H1 (cell line): ENCODE measurements around the gene NME4. TPM values are rescaled to one million over a fixed set of nuclear protein-coding genes. Genes with fewer than 3 reads are reported as not detected.
"Not testable (repeated sequence)": the region's sequence is repeated elsewhere in the genome, so short reads cannot be mapped to it uniquely, and the experiment has no call there.

Experiments used
- CTCF ChIA-PET: fragments of 300-600 bp; sonication (Branson Sonifier 250); formaldehyde crosslinking; loops from one replicate; lab custom pipeline; 2021; ENCODE audit not compliant: partially characterized antibody; lab: Charles Lee
- POLR2A ChIA-PET: fragments of 300-600 bp; sonication (Branson Sonifier 250); formaldehyde crosslinking; loops from one replicate; lab custom pipeline; 2021; ENCODE audit warnings: inconsistent platforms; ENCODE audit not compliant: partially characterized antibody; lab: Charles Lee
- DNase-seq, 2 experiments: peaks; one replicate each; pipeline versions ENCODE4 v3.0.0 to v3.0.0-alpha.2; 2010 to 2022; ENCODE audit warnings: low spot score in 2 of 2, low read depth in 1 of 2, mixed read lengths in 1 of 2
- FAIRE-seq: peaks from 2 replicates; lab custom pipeline; 2011; peaks lifted over from hg19 to GRCh38; lab: Jason Lieb, UNC
- H2AFZ ChIP-seq: 2 replicates; pipeline ENCODE4 v1.8.1; 2012; ENCODE audit warnings: low read length, inconsistent platforms
- H2AK5ac ChIP-seq: 2 replicates; pipeline ENCODE4 v1.6.1; 2013; ENCODE audit warnings: low read depth, low read length
- H2BK120ac ChIP-seq: replicated peaks from 2 replicates; pipeline ENCODE3; 2013; ENCODE audit warnings: low read depth, low read length, inconsistent platforms
- H2BK12ac ChIP-seq: 2 replicates; pipeline ENCODE4 v1.6.1; 2013; ENCODE audit warnings: low read depth, low read length
- H2BK15ac ChIP-seq: 2 replicates; pipeline ENCODE4 v1.6.1; 2013; ENCODE audit warnings: low read length
- H2BK20ac ChIP-seq: 2 replicates; pipeline ENCODE4 v1.6.1; 2013; ENCODE audit warnings: low read length
- H2BK5ac ChIP-seq: 2 replicates; pipeline ENCODE4 v1.6.1; 2013; ENCODE audit warnings: low read depth, low read length
- H3K14ac ChIP-seq: 2 replicates; pipeline ENCODE4 v1.6.1; 2013; ENCODE audit warnings: inconsistent platforms; ENCODE audit not compliant: insufficient read length
- H3K18ac ChIP-seq: 2 replicates; pipeline ENCODE4 v1.6.1; 2013; ENCODE audit warnings: low read length; ENCODE audit errors: extremely low read depth
- H3K23ac ChIP-seq: 2 replicates; pipeline ENCODE4 v1.6.1; 2013; ENCODE audit warnings: inconsistent platforms; ENCODE audit not compliant: insufficient read length
- H3K23me2 ChIP-seq: 2 replicates; pipeline ENCODE4 v1.6.1; 2013; ENCODE audit warnings: low read depth, low read length
- H3K27ac ChIP-seq: 2 replicates; pipeline ENCODE4 v1.6.1; 2011; ENCODE audit warnings: low read depth, low read length, inconsistent platforms
- H3K27me3 ChIP-seq, 4 experiments: replicated peaks in 1 of 4; 1 replicate in 1 of 4; 2 replicates in 3 of 4; pipeline versions ENCODE4 v1.6.1 to v1.8.1; 2011 to 2013; ENCODE audit warnings: low read length in 3 of 4, mild to moderate bottlenecking in 3 of 4, inconsistent platforms in 2 of 4, mixed read lengths in 2 of 4, moderate library complexity in 1 of 4; ENCODE audit not compliant: control insufficient read depth in 3 of 4, insufficient read depth in 3 of 4; ENCODE audit errors: extremely low read depth in 1 of 4
- H3K36me3 ChIP-seq, 4 experiments: 2 replicates each; pipeline versions ENCODE4 v1.6.1 to v1.8.1; 2011 to 2013; ENCODE audit warnings: mild to moderate bottlenecking in 4 of 4, low read length in 3 of 4, moderate library complexity in 2 of 4, control low read depth in 1 of 4, inconsistent platforms in 1 of 4; ENCODE audit not compliant: insufficient read depth in 4 of 4, control insufficient read depth in 2 of 4
- H3K4ac ChIP-seq: replicated peaks from 2 replicates; pipeline ENCODE3; 2013; ENCODE audit warnings: low read length, low read depth, mixed read lengths, inconsistent platforms; ENCODE audit not compliant: insufficient read length
- H3K4me1 ChIP-seq, 4 experiments: replicated peaks in 1 of 4; 1 replicate in 1 of 4; 2 replicates in 3 of 4; pipeline versions ENCODE4 v1.6.1 to v1.8.1; 2011 to 2013; ENCODE audit warnings: low read length in 3 of 4, inconsistent platforms in 2 of 4, mixed read lengths in 1 of 4; ENCODE audit not compliant: insufficient read depth in 4 of 4, control insufficient read depth in 3 of 4
- H3K4me2 ChIP-seq, 2 experiments: 2 replicates each; pipeline versions ENCODE4 v1.6.1 to v1.8.1; 2011 to 2013; ENCODE audit warnings: low read depth in 2 of 2, low read length in 2 of 2, control low read depth in 1 of 2, inconsistent platforms in 1 of 2, mild to moderate bottlenecking in 1 of 2; ENCODE audit not compliant: insufficient read depth in 1 of 2
- H3K4me3 ChIP-seq, 4 experiments: fragments of 200-600, 300-600 bp in 1 of 4; sonication (generic), shearing (Covaris generic), sonication (Bioruptor Twin) in 1 of 4; 2 replicates each; pipeline versions ENCODE4 v1.5.1 to v1.8.1; 2011 to 2016; ENCODE audit warnings: low read length in 4 of 4, low read depth in 3 of 4, control low read depth in 2 of 4, inconsistent platforms in 2 of 4, mild to moderate bottlenecking in 2 of 4, mixed read lengths in 1 of 4, moderate library complexity in 1 of 4; ENCODE audit not compliant: insufficient read depth in 2 of 4; ENCODE audit errors: extremely low read depth in 1 of 4
- H3K56ac ChIP-seq: replicated peaks from 2 replicates; pipeline ENCODE3; 2013; ENCODE audit warnings: low read depth, mild to moderate bottlenecking, mixed read lengths, low read length, inconsistent platforms; ENCODE audit not compliant: insufficient read length
- H3K79me1 ChIP-seq: 2 replicates; pipeline ENCODE4 v1.6.1; 2013; ENCODE audit warnings: low read depth, low read length, control low read depth
- H3K79me2 ChIP-seq, 2 experiments: 2 replicates each; pipeline versions ENCODE4 v1.6.1 to v1.8.1; 2012 to 2013; ENCODE audit warnings: low read length in 2 of 2, mild to moderate bottlenecking in 2 of 2, inconsistent platforms in 1 of 2; ENCODE audit not compliant: insufficient read depth in 2 of 2, control insufficient read depth in 1 of 2
- H3K9ac ChIP-seq, 4 experiments: replicated peaks in 1 of 4; 1 replicate in 1 of 4; 2 replicates in 3 of 4; pipeline versions ENCODE4 v1.6.1 to v1.8.1; 2011 to 2013; ENCODE audit warnings: low read depth in 3 of 4, low read length in 3 of 4, control low read depth in 2 of 4, mild to moderate bottlenecking in 2 of 4, moderate library complexity in 2 of 4, inconsistent platforms in 1 of 4; ENCODE audit errors: extremely low read depth in 1 of 4
- H3K9me3 ChIP-seq, 2 experiments: 2 replicates each; pipeline versions ENCODE4 v1.6.1 to v1.8.1; 2012 to 2013; ENCODE audit warnings: mild to moderate bottlenecking in 2 of 2, moderate library complexity in 2 of 2, control low read depth in 1 of 2, inconsistent platforms in 1 of 2, low read depth in 1 of 2, low read length in 1 of 2, mixed read lengths in 1 of 2; ENCODE audit not compliant: insufficient read depth in 2 of 2
- H4K20me1 ChIP-seq, 2 experiments: replicated peaks in 1 of 2; 2 replicates each; pipeline versions ENCODE3 to v1.8.1; 2011 to 2013; ENCODE audit warnings: inconsistent platforms in 2 of 2, low read length in 2 of 2, mild to moderate bottlenecking in 1 of 2; ENCODE audit not compliant: insufficient read depth in 2 of 2, control insufficient read depth in 1 of 2
- H4K5ac ChIP-seq: 2 replicates; pipeline ENCODE4 v1.6.1; 2013; ENCODE audit warnings: low read length, low read depth, mixed read lengths, inconsistent platforms; ENCODE audit not compliant: insufficient read length
- H4K8ac ChIP-seq: 2 replicates; pipeline ENCODE4 v1.8.0; 2013; ENCODE audit warnings: mild to moderate bottlenecking, moderate library complexity, low read length, inconsistent platforms; ENCODE audit not compliant: insufficient read depth; ENCODE audit errors: extremely low read depth
- H4K91ac ChIP-seq: replicated peaks from 2 replicates; pipeline ENCODE3; 2013; ENCODE audit warnings: low read length, mixed read lengths, inconsistent platforms; ENCODE audit not compliant: insufficient read length
- WGBS, 2 experiments: shearing (Covaris generic) in 1 of 2; methylation state at CpG; one replicate each; pipeline versions ENCODE4 v1.1.6 to v1.1.7; 2013 to 2015; ENCODE audit warnings: low lambda C conversion rate in 2 of 2, mixed read lengths in 2 of 2, inconsistent platforms in 1 of 2, low coverage in 1 of 2, missing lambda C conversion rate in 1 of 2; ENCODE audit not compliant: insufficient replicate concordance in 2 of 2, insufficient coverage in 1 of 2, insufficient read length in 1 of 2; ENCODE audit errors: extremely low coverage in 1 of 2, missing lambda C conversion rate in 1 of 2; 5-methylcytosine and 5-hydroxymethylcytosine counted together
- polyA plus RNA-seq, 7 experiments: library from polyadenylated mRNA; depleted of rRNA in 3 of 7; stranded (reverse) in 5 of 7; unstranded in 2 of 7; fragments of >200 nt in 5 of 7; fragments of 200-250 nt in 2 of 7; gene quantifications; 1 replicate in 5 of 7; 2 replicates in 1 of 7; 4 replicates in 1 of 7; pipeline versions ENCODE4 v1.2.1 to v1.2.3, GENCODE V29; 2011 to 2013; ENCODE audit warnings: missing spikeins in 2 of 7, mixed read lengths in 2 of 7
- total RNA-seq: library from RNA; stranded (reverse); fragmentation: NEBNext Ultra II Directional; extraction: Animal tissue kit (Norgen Biotek cat#: 25700); gene quantifications from 2 replicates; pipeline ENCODE4 v1.2.1, GENCODE V29; 2021

NME4 gene
- total and polyA plus RNA-seq, 2 of the 8 experiments (the other 6 are each of a cell fraction or from before 2014, with no cell fraction given): 408 to 863 TPM

- not testable (repeated sequence) for H3K4me2 ChIP-seq, H4K20me1 ChIP-seq, H4K8ac ChIP-seq, H2BK20ac ChIP-seq, H3K23ac ChIP-seq, H3K23me2 ChIP-seq, H3K79me2 ChIP-seq, H3K4me3 ChIP-seq, H3K14ac ChIP-seq, DNase-seq, H3K27ac ChIP-seq, H3K4ac ChIP-seq, H3K4me1 ChIP-seq, H3K79me1 ChIP-seq, H3K9ac ChIP-seq, H3K27me3 ChIP-seq, H2BK12ac ChIP-seq, H2BK5ac ChIP-seq, H4K91ac ChIP-seq, FAIRE-seq, H3K9me3 ChIP-seq, H2AFZ ChIP-seq, H4K5ac ChIP-seq, H3K36me3 ChIP-seq, H2BK15ac ChIP-seq, H2BK120ac ChIP-seq, H2AK5ac ChIP-seq, H3K18ac ChIP-seq, H3K56ac ChIP-seq
- CTCF ChIA-PET: interaction anchor here (0.6 to 2.7 kb wide), 2 partner anchors 10 to 31 kb away, joined by 3 to 9 read pairs; partner anchors contain the start of gene RAB11FIP3
- 92% methylated on average over 3 of the region's 3 CpGs; no CpG with 5 or more reads in 1 of the 2 experiments for WGBS, 2 experiments
- POLR2A ChIA-PET: interaction anchor here (0.7 to 3.9 kb wide), 2 partner anchors 10 to 13 kb away, joined by 3 to 13 read pairs; partner anchors contain the start of gene DECR2
Observed at GRCh38 chr16:415170-415498, 18.1 kb downstream of the NME4 start.

- not testable (repeated sequence) for H2BK5ac ChIP-seq, H2BK12ac ChIP-seq, H4K20me1 ChIP-seq, H3K9me3 ChIP-seq, FAIRE-seq, H4K8ac ChIP-seq, H3K27ac ChIP-seq, H2BK20ac ChIP-seq, H2BK120ac ChIP-seq, H3K79me2 ChIP-seq, H3K23ac ChIP-seq, H4K5ac ChIP-seq, H3K56ac ChIP-seq, H3K36me3 ChIP-seq, H2BK15ac ChIP-seq, H3K18ac ChIP-seq, H3K4ac ChIP-seq, H3K14ac ChIP-seq, H3K4me2 ChIP-seq, H2AK5ac ChIP-seq, H2AFZ ChIP-seq, DNase-seq, H3K4me3 ChIP-seq, H3K9ac ChIP-seq, H3K79me1 ChIP-seq, H4K91ac ChIP-seq
- WGBS, 2 experiments: 92% methylated on average over 9 of the region's 13 CpGs; no CpG with 5 or more reads in 1 of the 2 experiments
- ChIA-PET POLR2A (interaction anchor here (0.8 to 1.2 kb wide), 3 partner anchors 8 to 38 kb away, joined by 3 read pairs; no protein-coding TSS in a partner anchor), CTCF (interaction anchor here (0.6 to 2.1 kb wide), 6 partner anchors 27 to 159 kb away, joined by 3 to 12 read pairs (median 4); no protein-coding TSS in a partner anchor)
- Histone ChIP-seq H3K4me1 (peaks cover 0 to 13% (median 5%) of the 10 kb centered on the region in 4 experiments; a peak in 4 of 7 replicates), H3K27me3 (peaks cover 11 to 31% (median 23%) of the 10 kb centered on the region in 4 experiments), H3K23me2 (peaks cover 13% of the 10 kb centered on the region; the same call in 1 of the 2 replicates)
Observed at GRCh38 chr16:422179-422578, 25.2 kb downstream of the NME4 start.
